HEK293 (cell line): ENCODE measurements around the gene NEURL2.

Experiments used
- CTCF ChIA-PET: fragments of 350-600 bp; formaldehyde crosslinking; extraction: SDS; loops from one replicate; lab custom pipeline; 2021; ENCODE audit warnings: antibody characterized with exemption; lab: Yijun Ruan, JAX
- POLR2A ChIA-PET: fragments of 300-600 bp; formaldehyde crosslinking; extraction: SDS; loops from one replicate; lab custom pipeline; 2020; ENCODE audit warnings: antibody characterized with exemption, inconsistent platforms; lab: Yijun Ruan, JAX
- H3K27ac ChIP-seq: fragments of 200-500 bp; sonication (Bioruptor generic); 2 replicates; pipeline ENCODE4 v1.5.1; 2014; ENCODE audit warnings: low read depth, low read length, control low read depth, inconsistent platforms; ENCODE audit errors: extremely low read depth
- H3K36me3 ChIP-seq, 2 experiments: fragments of 200-500 bp in 1 of 2; sonication (Bioruptor generic) in 1 of 2; 1 replicate in 1 of 2; 2 replicates in 1 of 2; pipeline ENCODE4 v1.5.1; 2014 to 2017; ENCODE audit warnings: inconsistent platforms in 2 of 2, low read length in 2 of 2; ENCODE audit not compliant: control insufficient read depth in 2 of 2, insufficient read depth in 1 of 2
- H3K4me1 ChIP-seq: fragments of 200-500 bp; sonication (Bioruptor generic); 2 replicates; pipeline ENCODE4 v1.5.1; 2014; ENCODE audit warnings: mild to moderate bottlenecking, low read length, inconsistent platforms; ENCODE audit not compliant: control insufficient read depth, insufficient read depth
- H3K4me3 ChIP-seq: 2 replicates; pipeline ENCODE4 v1.5.1; 2011; ENCODE audit warnings: low read depth, mild to moderate bottlenecking, control low read depth, low read length, moderate library complexity
- H3K9me3 ChIP-seq: fragments of 200-500 bp; sonication (Bioruptor generic); 2 replicates; pipeline ENCODE4 v1.5.1; 2014; ENCODE audit warnings: low read depth, low read length, inconsistent platforms; ENCODE audit not compliant: control insufficient read depth, insufficient read depth
- ATF2 ChIP-seq: fragments of 450-650 bp; formaldehyde crosslinking; IDR thresholded peaks from 2 replicates; pipeline ENCODE4 v1.5.1; 2016; ENCODE audit warnings: missing biosample characterization, missing genetic modification characterization, low read depth
- EGR2 ChIP-seq: fragments of 450-650 bp; formaldehyde crosslinking; IDR thresholded peaks from 2 replicates; pipeline ENCODE4 v1.5.1; 2016; ENCODE audit warnings: low read depth, missing biosample characterization, missing genetic modification characterization
- HIC1 ChIP-seq: fragments of 450-650 bp; formaldehyde crosslinking; IDR thresholded peaks from 2 replicates; pipeline ENCODE4 v1.5.1; 2016; ENCODE audit warnings: missing biosample characterization, missing genetic modification characterization
- KLF1 ChIP-seq: fragments of 450-650 bp; formaldehyde crosslinking; IDR thresholded peaks from 2 replicates; pipeline ENCODE4 v1.5.1; 2016; ENCODE audit warnings: missing biosample characterization, missing genetic modification characterization
- KLF17 ChIP-seq: fragments of 450-650 bp; formaldehyde crosslinking; IDR thresholded peaks from 2 replicates; pipeline ENCODE4 v1.5.1; 2016; ENCODE audit warnings: missing biosample characterization, missing genetic modification characterization
- KLF9 ChIP-seq: fragments of 450-650 bp; formaldehyde crosslinking; IDR thresholded peaks from 2 replicates; pipeline ENCODE4 v1.5.1; 2016; ENCODE audit warnings: missing biosample characterization, missing genetic modification characterization, low read depth
- SP2 ChIP-seq: fragments of 450-650 bp; formaldehyde crosslinking; IDR thresholded peaks from 2 replicates; pipeline ENCODE4 v1.5.1; 2016; ENCODE audit warnings: missing biosample characterization, missing genetic modification characterization
- ZBTB21 ChIP-seq: fragments of 450-650 bp; formaldehyde crosslinking; IDR thresholded peaks from 2 replicates; pipeline ENCODE4 v1.5.1; 2017; ENCODE audit warnings: missing biosample characterization, missing genetic modification characterization
- ZEB2 ChIP-seq: fragments of 450-650 bp; formaldehyde crosslinking; IDR thresholded peaks from 2 replicates; pipeline ENCODE4 v1.5.1; 2016; ENCODE audit warnings: missing biosample characterization, missing genetic modification characterization
- ZFHX2 ChIP-seq: fragments of 450-650 bp; formaldehyde crosslinking; conservative IDR thresholded peaks from 2 replicates; pipeline ENCODE4 v1.5.1; 2016; ENCODE audit warnings: missing biosample characterization, missing genetic modification characterization
- ZIC2 ChIP-seq: fragments of 450-650 bp; formaldehyde crosslinking; IDR thresholded peaks from 2 replicates; pipeline ENCODE4 v1.5.1; 2016; ENCODE audit warnings: missing biosample characterization, missing genetic modification characterization
- ZNF169 ChIP-seq: fragments of 450-650 bp; formaldehyde crosslinking; IDR thresholded peaks from 2 replicates; pipeline ENCODE4 v1.5.1; 2016; ENCODE audit warnings: missing biosample characterization, missing genetic modification characterization
- ZNF202 ChIP-seq: fragments of 450-650 bp; formaldehyde crosslinking; IDR thresholded peaks from 2 replicates; pipeline ENCODE4 v1.5.1; 2016; ENCODE audit warnings: missing biosample characterization, missing genetic modification characterization, borderline replicate concordance
- ZNF266 ChIP-seq: fragments of 450-650 bp; formaldehyde crosslinking; IDR thresholded peaks from 2 replicates; pipeline ENCODE4 v1.5.1; 2016; ENCODE audit warnings: missing biosample characterization, missing genetic modification characterization, low read depth
- ZNF354C ChIP-seq: fragments of 450-650 bp; formaldehyde crosslinking; IDR thresholded peaks from 2 replicates; pipeline ENCODE4 v1.5.1; 2016; ENCODE audit warnings: missing biosample characterization, missing genetic modification characterization, low read depth, borderline replicate concordance
- ZNF366 ChIP-seq: fragments of 450-650 bp; formaldehyde crosslinking; conservative IDR thresholded peaks from 2 replicates; pipeline ENCODE4 v1.5.1; 2016; ENCODE audit warnings: missing biosample characterization, missing genetic modification characterization
- ZNF398 ChIP-seq: fragments of 450-650 bp; formaldehyde crosslinking; IDR thresholded peaks from 2 replicates; pipeline ENCODE4 v1.5.1; 2017; ENCODE audit warnings: missing biosample characterization, missing genetic modification characterization
- ZNF600 ChIP-seq: fragments of 450-650 bp; formaldehyde crosslinking; IDR thresholded peaks from 2 replicates; pipeline ENCODE4 v1.5.1; 2016; ENCODE audit warnings: missing biosample characterization, missing genetic modification characterization
- ZNF660 ChIP-seq: fragments of 450-650 bp; IDR thresholded peaks from 2 replicates; pipeline ENCODE4 v1.5.1; 2018; ENCODE audit warnings: missing biosample characterization, mild to moderate bottlenecking, missing genetic modification characterization
- ZNF664 ChIP-seq: fragments of 450-650 bp; formaldehyde crosslinking; IDR thresholded peaks from 2 replicates; pipeline ENCODE4 v1.5.1; 2016; ENCODE audit warnings: missing biosample characterization, missing genetic modification characterization
- ZNF776 ChIP-seq: fragments of 450-650 bp; formaldehyde crosslinking; IDR thresholded peaks from 2 replicates; pipeline ENCODE4 v1.5.0; 2017; ENCODE audit warnings: missing biosample characterization, missing genetic modification characterization, borderline replicate concordance
- ZNF837 ChIP-seq: fragments of 450-650 bp; formaldehyde crosslinking; IDR thresholded peaks from 2 replicates; pipeline ENCODE4 v1.5.1; 2016; ENCODE audit warnings: missing biosample characterization, missing genetic modification characterization
- ZNF843 ChIP-seq: fragments of 450-650 bp; formaldehyde crosslinking; IDR thresholded peaks from 2 replicates; pipeline ENCODE4 v1.5.1; 2016; ENCODE audit warnings: missing biosample characterization, missing genetic modification characterization
- ZSCAN4 ChIP-seq: fragments of 450-650 bp; formaldehyde crosslinking; IDR thresholded peaks from 2 replicates; pipeline ENCODE4 v1.5.1; 2017; ENCODE audit warnings: missing biosample characterization, missing genetic modification characterization

The NEURL2 gene

GRCh38 chr20:45938727-45939438 is 47.9 kb upstream of the NEURL2 start:
- no peak overlapping the region for H3K27ac ChIP-seq
- TF ChIP-seq ZIC2 (tag by site-specific recombination) (peak; percentile 97), ZNF354C (tag by site-specific recombination) (no peak), EGR2 (tag by site-specific recombination) (peak; percentile 90), ZFHX2 (peak; percentile 62), SP2 (tag by site-specific recombination) (peak; percentile 67)
- H3K36me3 ChIP-seq, result peaks cover 6 to 51% of the 10 kb centered on the region in 2 experiments; a peak in 2 of 3 replicates
- H3K4me3 ChIP-seq, result no peak overlapping the region
- POLR2A ChIA-PET, result interaction anchor here (1.0 to 2.8 kb wide), 3 partner anchors 10 to 19 kb away, joined by 3 to 8 read pairs (median 5); no protein-coding TSS in a partner anchor
- CTCF ChIA-PET, result interaction anchor here (0.9 to 2.6 kb wide), 3 partner anchors 10 to 139 kb away, joined by 3 to 14 read pairs (median 5); no protein-coding TSS in a partner anchor
- H3K4me1 ChIP-seq, result peaks cover 9% of the 10 kb centered on the region
- no peaks in the 10 kb centered on the region for H3K9me3 ChIP-seq

- no peaks in the 10 kb centered on the region for H3K9me3 ChIP-seq
- POLR2A ChIA-PET, result interaction anchor here (0.6 to 2.8 kb wide), 5 partner anchors 13 to 132 kb away, joined by 3 to 8 read pairs (median 5); partner anchors contain the start of gene ZSWIM1
- H3K4me1 ChIP-seq, result peaks cover 9% of the 10 kb centered on the region
- H3K27ac ChIP-seq, result no peak overlapping the region
- peaks cover 6 to 40% of the 10 kb centered on the region in 2 experiments; a peak in 2 of 3 replicates for H3K36me3 ChIP-seq
- CTCF ChIA-PET, result interaction anchor here (0.6 to 2.6 kb wide), 6 partner anchors 9 to 533 kb away, joined by 3 to 14 read pairs (median 5); no protein-coding TSS in a partner anchor
- H3K4me3 ChIP-seq, result no peak overlapping the region
- peak; percentile 31; the same call in 1 of the 2 replicates for TF ChIP-seq HIC1 (tag by site-specific recombination)
- no peak for TF ChIP-seq SP2 (tag by site-specific recombination)
- no peak for TF ChIP-seq ZNF202 (tag by site-specific recombination)
- no peak for TF ChIP-seq ZNF660 (tag by site-specific recombination)
- no peak for TF ChIP-seq ZNF776 (tag by site-specific recombination)
- 0 out of 2 replicates have a peak, but pooled peaks have one; percentile 12 for TF ChIP-seq ZNF600
- TF ChIP-seq ZNF843 (tag by site-specific recombination), result no peak
- TF ChIP-seq KLF9, result no peak
- TF ChIP-seq ZNF398 (tag by site-specific recombination), result no peak
- TF ChIP-seq KLF1 (tag by site-specific recombination), result no peak
- TF ChIP-seq ZNF366, result 0 out of 2 replicates have a peak, but pooled peaks have one; percentile 16
- no peak for TF ChIP-seq ZNF169 (tag by site-specific recombination)
- peak; percentile 59; the same call in 1 of the 2 replicates for TF ChIP-seq ZNF664
- peak; percentile 80 for TF ChIP-seq ZEB2
- TF ChIP-seq EGR2 (tag by site-specific recombination), result no peak
- no peak for TF ChIP-seq ZNF266 (tag by site-specific recombination)
- no peak for TF ChIP-seq KLF17
- no peak for TF ChIP-seq ZNF837 (tag by site-specific recombination)
- TF ChIP-seq ZSCAN4 (tag by site-specific recombination), result no peak
- peak; percentile 97 for TF ChIP-seq ATF2 (tag by site-specific recombination)
- 0 out of 2 replicates have a peak, but pooled peaks have one; percentile 36 for TF ChIP-seq ZBTB21 (tag by site-specific recombination)
Measured at GRCh38 chr20:45937765-45938164, 46.8 kb upstream of the NEURL2 start.
